GDM1 (cell line): ENCODE measurements around the gene SSH2.

Experiments
- DNase-seq: peaks from one replicate; lab custom pipeline; 2025; lab: John Stamatoyannopoulos, UW

SSH2 gene

DNA sequence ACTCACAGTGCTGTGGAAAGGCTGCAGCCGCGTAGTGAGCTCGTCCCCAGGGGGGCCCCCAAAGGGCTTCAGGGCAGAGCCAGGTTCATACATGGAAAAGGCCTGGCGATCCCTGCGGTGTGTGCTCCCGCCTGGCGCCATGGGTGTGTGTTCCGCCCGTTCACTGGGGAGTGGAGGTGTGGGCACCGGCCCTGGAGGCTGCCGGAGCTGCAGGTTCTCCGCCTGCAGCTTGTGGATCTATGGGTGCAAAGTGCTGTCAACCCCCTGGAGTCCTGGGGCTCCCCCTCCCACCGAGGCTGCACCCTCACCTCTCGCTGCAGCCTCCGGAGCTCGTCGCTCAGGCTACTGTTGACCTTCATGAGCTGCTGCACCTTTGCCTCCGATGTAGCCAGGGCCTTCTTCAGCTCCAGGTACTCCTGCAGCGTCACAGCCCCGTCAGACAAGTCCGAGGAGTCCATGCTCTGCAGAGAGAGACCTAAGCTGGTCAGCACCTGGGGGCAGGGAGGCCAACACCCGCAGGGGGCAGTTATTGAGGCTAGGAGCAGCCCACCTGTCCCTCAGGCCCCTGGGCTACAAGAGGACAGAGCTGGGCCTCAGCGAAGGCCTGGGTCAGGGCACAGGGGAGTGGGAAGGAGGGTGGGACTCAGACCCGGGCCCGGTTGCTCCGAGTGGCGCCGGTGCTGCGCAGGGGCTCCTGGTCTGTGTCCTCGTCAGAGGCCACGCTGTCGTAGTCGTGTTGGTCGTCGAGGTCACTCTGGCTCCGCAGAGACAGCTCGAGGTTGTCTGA is 353.6 kb downstream of the SSH2 start:
- no peak for DNase-seq
